NCI-H510A (cell line): Measurements from ENCODE around the gene IRF7.

Source experiments
- DNase-seq: peaks from one replicate; lab custom pipeline; 2025; lab: John Stamatoyannopoulos, UW

The IRF7 gene

GRCh38 chr11:620935-621814 lies 5.4 kb upstream of the IRF7 start:
- DNase-seq = no peak

GRCh38 chr11:620201-620600 lies 4.5 kb upstream of the IRF7 start:
- DNase-seq = no peak

GRCh38 chr11:619628-620050 lies 3.9 kb upstream of the IRF7 start:
- DNase-seq = no peak

- no peak for DNase-seq
Observed at GRCh38 chr11:618856-619627, 3.3 kb upstream of the IRF7 start.

GRCh38 chr11:617912-618682 lies 2.3 kb upstream of the IRF7 start:
- DNase-seq = no peak

GRCh38 chr11:617199-617911 lies 1.6 kb upstream of the IRF7 start:
- no peak for DNase-seq

- DNase-seq = no peak
Observed at GRCh38 chr11:616320-617198, 809 bp upstream of the IRF7 start.

- DNase-seq = no peak
Observed at GRCh38 chr11:614623-615503, 887 bp downstream of the IRF7 start.

- DNase-seq = no peak
Observed at GRCh38 chr11:614021-614622, 1.6 kb downstream of the IRF7 start.

GRCh38 chr11:613369-613968 lies 2.3 kb downstream of the IRF7 start:
- peak; percentile 47 for DNase-seq

- no peak for DNase-seq
Observed at GRCh38 chr11:612961-613300, 2.8 kb downstream of the IRF7 start.

- DNase-seq = peak; percentile 46
Observed at GRCh38 chr11:612201-612960, 3.4 kb downstream of the IRF7 start.

GRCh38 chr11:611001-611996 lies 4.5 kb downstream of the IRF7 start:
- DNase-seq = no peak

GRCh38 chr11:610146-610801 lies 5.5 kb downstream of the IRF7 start:
- no peak for DNase-seq

GRCh38 chr11:609341-609811 lies 6.4 kb downstream of the IRF7 start:
- DNase-seq = no peak

GRCh38 chr11:608791-609251 lies 6.9 kb downstream of the IRF7 start:
- no peak for DNase-seq
